DMS 273 (cell line): ENCODE data around the gene PLEKHJ1.

Source experiments
- DNase-seq: peaks from one replicate; lab custom pipeline; 2025; ENCODE audit not compliant: unreplicated experiment; lab: John Stamatoyannopoulos, UW

The PLEKHJ1 gene

DNA sequence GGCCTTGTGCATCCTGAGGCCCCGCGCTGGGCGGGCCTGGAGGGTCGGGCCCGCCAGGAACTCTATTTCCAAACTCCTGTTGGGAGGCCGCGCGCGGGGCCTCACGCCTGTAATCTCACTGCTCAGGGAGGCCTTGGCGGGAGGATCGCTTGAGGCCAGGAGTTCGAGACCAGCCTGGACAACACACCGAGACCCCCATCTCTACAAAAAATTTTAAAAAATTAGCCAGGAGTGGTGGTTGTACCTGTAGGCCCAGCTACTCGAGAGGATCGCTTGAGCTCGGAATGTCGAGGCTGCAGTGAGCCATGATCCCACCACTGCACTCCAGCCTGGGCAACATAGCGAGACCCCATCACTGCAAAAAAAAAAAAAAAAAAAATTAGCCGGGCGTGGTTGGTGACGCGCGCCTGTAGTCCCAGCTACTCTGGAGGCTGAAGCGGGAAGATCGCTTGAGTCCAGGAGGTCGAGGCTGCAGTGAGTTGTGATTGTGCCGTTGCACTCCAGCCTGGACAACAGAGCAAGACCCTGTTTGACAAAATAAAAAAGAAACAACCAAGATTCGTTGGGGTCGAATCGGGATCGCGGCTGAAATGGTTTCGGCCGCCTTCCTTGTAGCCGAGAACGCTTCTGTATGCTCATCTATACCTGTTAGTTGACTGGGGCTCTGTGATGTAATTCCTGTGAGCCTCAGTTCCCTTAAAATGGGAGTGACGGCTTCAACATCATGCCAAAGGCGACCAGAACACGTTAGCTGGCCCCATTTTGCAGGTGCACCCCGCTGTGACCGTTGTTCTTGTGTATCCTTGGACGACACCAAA lies 1.1 kb upstream of the PLEKHJ1 start:
- DNase-seq: no peak

- no peak for DNase-seq
Measured at GRCh38 chr19:2236064-2236313, 140 bp downstream of the PLEKHJ1 start.

GRCh38 chr19:2235381-2236063 lies 607 bp downstream of the PLEKHJ1 start:
- DNase-seq: peak; percentile 70

- no peak for DNase-seq
Measured at GRCh38 chr19:2234996-2235380, 1.1 kb downstream of the PLEKHJ1 start.

DNA sequence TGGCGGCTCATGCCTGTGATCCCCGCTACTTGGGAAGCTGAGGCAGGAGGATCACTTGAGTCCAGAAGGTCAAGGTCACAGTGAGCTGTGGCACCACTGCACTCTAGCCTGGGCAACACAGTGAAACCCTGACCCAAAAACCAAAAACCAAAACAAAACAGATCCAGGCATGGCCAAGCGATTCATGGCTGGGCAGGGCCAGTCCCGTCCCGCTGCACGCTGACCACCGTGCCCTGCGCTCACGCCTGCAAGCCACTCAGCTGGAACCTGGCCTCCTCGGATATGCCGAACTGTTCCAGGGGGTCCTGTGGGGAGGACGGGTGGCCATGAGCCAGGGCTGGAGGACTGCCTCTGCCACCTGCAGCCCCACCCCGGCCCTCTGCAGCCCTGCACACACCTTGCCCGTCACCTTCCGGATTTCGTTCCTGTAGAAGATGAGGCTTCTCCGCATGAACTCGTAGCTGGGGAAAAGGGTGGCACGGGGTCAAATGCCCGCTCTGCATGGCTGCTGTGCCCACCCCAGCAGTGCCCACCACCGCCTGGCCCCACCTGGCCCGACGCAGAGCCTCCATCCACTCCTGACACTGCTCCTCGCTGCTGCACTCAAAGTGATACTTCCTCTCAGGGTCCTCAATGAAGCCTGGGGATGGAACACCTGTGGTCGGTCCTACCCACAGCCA lies 2.4 kb downstream of the PLEKHJ1 start:
- DNase-seq: no peak

GRCh38 chr19:2232286-2233151 lies 3.6 kb downstream of the PLEKHJ1 start:
- DNase-seq: no peak

DNA sequence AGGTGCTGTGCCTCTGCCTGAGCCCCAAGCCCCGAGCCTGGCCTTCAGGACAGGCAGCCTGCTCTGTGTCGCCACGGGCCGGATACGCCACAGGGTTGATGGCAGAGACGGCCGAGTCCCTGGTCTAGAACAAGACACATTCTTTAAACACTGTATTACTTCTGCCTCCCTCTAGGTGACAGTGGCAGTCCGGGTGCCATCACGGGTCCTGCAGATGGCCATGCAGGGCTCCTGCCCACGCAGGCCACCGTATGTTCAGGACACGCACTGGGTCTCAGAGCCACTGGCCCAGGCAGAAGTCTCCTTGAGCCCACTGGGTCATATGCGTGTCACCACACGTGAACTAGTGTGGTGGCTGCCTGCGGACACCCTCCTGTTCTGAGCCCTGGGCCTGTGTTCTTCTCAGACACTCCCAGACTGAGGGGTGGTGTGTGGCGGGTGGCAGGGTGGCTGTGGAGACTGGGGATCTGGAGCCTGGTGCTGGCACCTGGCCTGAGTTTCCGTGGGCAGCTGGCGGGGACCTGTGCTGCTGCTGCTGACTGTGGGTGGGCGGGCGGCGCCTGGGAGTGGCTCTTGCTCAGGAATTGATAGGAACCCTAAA lies 4.4 kb downstream of the PLEKHJ1 start:
- peak; percentile 61 for DNase-seq

- peak; percentile 43 for DNase-seq
Measured at GRCh38 chr19:2230807-2231533, 5.2 kb downstream of the PLEKHJ1 start.

- DNase-seq: no peak
Measured at GRCh38 chr19:2230033-2230531, 6.0 kb downstream of the PLEKHJ1 start.

GRCh38 chr19:2229103-2230032 lies 6.8 kb downstream of the PLEKHJ1 start:
- no peak for DNase-seq

- no peak for DNase-seq
Measured at GRCh38 chr19:2228157-2229030, 7.7 kb downstream of the PLEKHJ1 start.

DNA sequence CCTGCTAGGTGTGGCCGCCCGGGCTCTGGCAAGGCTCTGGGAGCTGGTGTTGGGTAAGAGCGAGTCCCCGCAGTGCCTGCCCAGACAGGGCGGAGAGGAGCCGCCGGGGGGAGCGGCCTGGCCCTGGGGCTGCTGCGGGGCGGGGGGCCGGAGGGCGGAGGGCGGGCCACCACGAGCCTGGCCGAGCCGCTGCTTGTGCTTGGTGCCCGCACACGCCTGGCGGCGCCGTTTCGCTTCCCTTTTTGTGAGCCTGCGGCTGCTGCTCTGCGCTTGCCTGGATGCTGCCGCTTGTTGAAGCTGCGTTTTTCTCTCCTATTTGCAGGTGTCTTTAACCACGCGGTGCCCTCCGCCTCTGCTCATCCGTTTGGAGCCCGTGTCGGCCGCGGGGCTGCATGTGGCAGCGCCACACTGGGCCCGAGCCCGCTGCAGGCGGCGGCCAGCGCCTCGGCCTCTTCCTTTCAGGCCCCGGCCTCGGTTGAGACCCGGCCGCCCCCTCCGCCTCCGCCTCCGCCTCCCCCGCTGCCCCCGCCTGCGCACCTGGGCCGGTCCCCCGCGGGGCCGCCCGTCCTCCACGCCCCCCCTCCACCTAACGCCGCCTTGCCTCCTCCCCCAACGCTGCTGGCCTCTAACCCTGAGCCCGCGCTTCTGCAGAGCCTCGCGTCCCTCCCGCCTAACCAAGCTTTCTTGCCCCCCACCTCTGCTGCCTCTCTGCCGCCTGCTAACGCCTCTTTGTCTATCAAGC lies 8.5 kb downstream of the PLEKHJ1 start:
- no peak for DNase-seq

GRCh38 chr19:2226840-2227360 lies 9.2 kb downstream of the PLEKHJ1 start:
- no peak for DNase-seq

DNA sequence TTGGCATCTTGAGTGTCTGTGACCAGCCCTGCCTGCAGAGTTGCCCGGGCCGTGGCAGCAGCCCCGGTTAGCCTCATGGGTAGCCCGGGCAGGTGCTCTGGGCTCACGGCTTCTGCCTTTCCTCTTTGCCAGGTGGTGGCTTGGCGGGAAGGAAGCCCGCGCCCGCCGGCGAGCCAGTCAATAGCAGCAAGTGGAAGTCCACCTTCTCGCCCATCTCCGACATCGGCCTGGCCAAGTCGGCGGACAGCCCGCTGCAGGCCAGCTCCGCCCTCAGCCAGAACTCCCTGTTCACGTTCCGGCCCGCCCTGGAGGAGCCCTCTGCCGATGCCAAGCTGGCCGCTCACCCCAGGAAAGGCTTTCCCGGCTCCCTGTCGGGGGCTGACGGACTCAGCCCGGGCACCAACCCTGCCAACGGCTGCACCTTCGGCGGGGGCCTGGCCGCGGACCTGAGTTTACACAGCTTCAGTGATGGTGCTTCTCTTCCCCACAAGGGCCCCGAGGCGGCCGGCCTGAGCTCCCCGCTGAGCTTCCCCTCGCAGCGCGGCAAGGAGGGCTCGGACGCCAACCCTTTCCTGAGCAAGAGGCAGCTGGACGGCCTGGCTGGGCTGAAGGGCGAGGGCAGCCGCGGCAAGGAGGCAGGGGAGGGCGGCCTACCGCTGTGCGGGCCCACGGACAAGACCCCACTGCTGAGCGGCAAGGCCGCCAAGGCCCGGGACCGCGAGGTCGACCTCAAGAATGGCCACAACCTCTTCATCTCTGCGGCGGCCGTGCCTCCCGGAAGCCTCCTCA lies 9.9 kb downstream of the PLEKHJ1 start:
- DNase-seq: no peak

DNA sequence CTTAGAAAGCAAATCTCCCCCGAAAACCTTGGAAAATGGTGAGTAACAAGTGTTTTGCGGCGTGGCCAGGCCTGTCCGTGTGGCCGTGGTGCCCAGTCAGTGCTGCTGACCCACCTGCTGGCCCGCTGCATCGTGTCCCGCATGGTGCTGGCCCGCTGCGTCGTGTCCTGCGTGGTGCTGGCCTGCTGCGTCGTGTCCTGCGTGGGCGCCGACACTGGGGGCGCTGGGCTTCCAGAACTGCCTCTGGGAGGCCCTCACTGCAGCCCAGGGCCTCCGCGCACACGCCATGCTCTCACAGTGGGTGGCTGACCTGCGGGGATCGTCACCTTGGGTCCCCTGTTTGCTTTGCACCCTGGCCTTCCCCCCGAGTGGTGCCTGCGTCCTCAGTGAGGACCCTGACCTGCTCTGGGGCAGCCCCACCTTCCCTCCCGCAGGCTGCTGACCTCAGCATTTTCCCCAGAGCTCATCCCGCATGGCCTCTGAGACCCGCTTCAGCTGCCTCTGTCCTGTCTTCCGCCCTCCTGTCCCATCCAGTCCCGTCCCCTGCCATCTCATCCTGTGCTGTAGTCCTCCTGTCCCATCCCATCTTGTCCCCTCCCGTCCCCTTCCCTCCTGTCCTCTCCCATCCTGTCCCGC lies 10.6 kb downstream of the PLEKHJ1 start:
- DNase-seq: no peak
